Kasumi-1 (cell line): ENCODE measurements around the gene FAM3D.

Source experiments
- DNase-seq, 2 experiments: peaks; one replicate each; lab custom pipeline; 2025; lab: John Stamatoyannopoulos, UW

FAM3D gene

GRCh38 chr3:58656631-58657030 is 9.9 kb downstream of the FAM3D start:
- no peak for DNase-seq

- no peak for DNase-seq
Observed at GRCh38 chr3:58654466-58654865, 12.1 kb downstream of the FAM3D start.

GRCh38 chr3:58652624-58653023 is 13.9 kb downstream of the FAM3D start:
- DNase-seq = no peak

GRCh38 chr3:58651276-58651675 is 15.3 kb downstream of the FAM3D start:
- no peak for DNase-seq

- DNase-seq = peak; percentile 87 to 91
Observed at GRCh38 chr3:58647381-58648141, 19.0 kb downstream of the FAM3D start.

- no peak for DNase-seq
Observed at GRCh38 chr3:58646503-58646902, 20.1 kb downstream of the FAM3D start.

- no peak for DNase-seq
Observed at GRCh38 chr3:58645726-58646125, 20.8 kb downstream of the FAM3D start.

- DNase-seq = no peak
Observed at GRCh38 chr3:58642846-58643245, 23.7 kb downstream of the FAM3D start.

- DNase-seq = peak; percentile 63 to 81
Observed at GRCh38 chr3:58640700-58641372, 25.7 kb downstream of the FAM3D start.

GRCh38 chr3:58639842-58640241 is 26.7 kb downstream of the FAM3D start:
- no peak for DNase-seq

GRCh38 chr3:58639001-58639400 is 27.6 kb downstream of the FAM3D start:
- no peak for DNase-seq

GRCh38 chr3:58638591-58638990 is 28.0 kb downstream of the FAM3D start:
- DNase-seq = no peak

GRCh38 chr3:58637509-58637908 is 29.1 kb downstream of the FAM3D start:
- no peak for DNase-seq

GRCh38 chr3:58635371-58636285 is 30.9 kb downstream of the FAM3D start:
- no peak for DNase-seq

- no peak for DNase-seq
Observed at GRCh38 chr3:58633157-58633865, 33.3 kb downstream of the FAM3D start.

GRCh38 chr3:58631742-58632141 is 34.8 kb downstream of the FAM3D start:
- DNase-seq = no peak

- DNase-seq = no peak
Observed at GRCh38 chr3:58630710-58631092, 35.9 kb downstream of the FAM3D start.

GRCh38 chr3:58630076-58630709 is 36.4 kb downstream of the FAM3D start:
- DNase-seq = peak; percentile 53 to 63

- DNase-seq = no peak
Observed at GRCh38 chr3:58629629-58630028, 36.9 kb downstream of the FAM3D start.

- no peak for DNase-seq
Observed at GRCh38 chr3:58628823-58629562, 37.6 kb downstream of the FAM3D start.

GRCh38 chr3:58627941-58628340 is 38.6 kb downstream of the FAM3D start:
- DNase-seq = no peak
